GM10248 (cell line): ENCODE results near the gene S100PBP.
"Not testable (repeated sequence)": the region's sequence is repeated elsewhere in the genome, so short reads cannot be mapped to it uniquely, and the experiment has no call there.

ENCODE experiments used
- CTCF ChIA-PET: fragments of 300-600 bp; sonication (Branson Sonifier 250); formaldehyde crosslinking; extraction: SDS; loops from one replicate; lab custom pipeline; 2021; ENCODE audit warnings: antibody characterized with exemption; lab: Yijun Ruan, JAX
- POLR2A ChIA-PET: fragments of 350-650 bp; sonication (Branson Sonifier 250); formaldehyde crosslinking; extraction: SDS; loops from one replicate; lab custom pipeline; 2020; ENCODE audit warnings: antibody characterized with exemption; lab: Yijun Ruan, JAX
- DNase-seq: peaks from one replicate; pipeline ENCODE4 v3.0.0; 2012; ENCODE audit errors: extremely low spot score
- CTCF ChIP-seq: IDR thresholded peaks from 2 replicates; pipeline ENCODE4 v1.5.1; 2012; ENCODE audit warnings: mild to moderate bottlenecking, low read depth; ENCODE audit errors: extremely low read depth, missing control alignments, control extremely low read depth

S100PBP gene

GRCh38 chr1:32900956-32901822 is 83.7 kb downstream of the S100PBP start, which contains the start of gene TMEM54:
Gene TMEM54, minus strand, starts transcription at chr1:32901389. Its CDS starts 151 bp downstream, at chr1:32901238.
- TF ChIP-seq CTCF = peak; percentile 10
- DNase-seq = peak; percentile 62
- POLR2A ChIA-PET = no interaction called here
- CTCF ChIA-PET = interaction anchor here (1.0 kb wide), 1 partner anchor 122 kb away, joined by 3 read pairs; no protein-coding TSS in a partner anchor

GRCh38 chr1:32901823-32902534 is 84.5 kb downstream of the S100PBP start:
- ChIA-PET POLR2A (no interaction called here), CTCF (no interaction called here)
- no peak for DNase-seq
- TF ChIP-seq CTCF = no peak

- no peak for TF ChIP-seq CTCF
- ChIA-PET CTCF (no interaction called here), POLR2A (no interaction called here)
- no peak for DNase-seq
These were observed 85.1 kb downstream of the S100PBP start for GRCh38 chr1:32902535-32902920.

GRCh38 chr1:32903991-32904785 is 86.7 kb downstream of the S100PBP start:
- TF ChIP-seq CTCF = no peak
- POLR2A ChIA-PET = no interaction called here
- CTCF ChIA-PET = interaction anchor here (1.2 to 1.8 kb wide), 2 partner anchors 10 to 182 kb away, joined by 3 to 4 read pairs; no protein-coding TSS in a partner anchor
- DNase-seq = peak; percentile 14

GRCh38 chr1:32904797-32905196 is 87.3 kb downstream of the S100PBP start:
- ChIA-PET POLR2A (no interaction called here), CTCF (interaction anchor here (1.2 to 1.8 kb wide), 2 partner anchors 10 to 182 kb away, joined by 3 to 4 read pairs; no protein-coding TSS in a partner anchor)
- TF ChIP-seq CTCF = no peak
- no peak for DNase-seq

- CTCF ChIA-PET = interaction anchor here (1.8 kb wide), 1 partner anchor 181 kb away, joined by 4 read pairs; no protein-coding TSS in a partner anchor
- POLR2A ChIA-PET, DNase-seq: not testable (repeated sequence)
These were observed 88.1 kb downstream of the S100PBP start for GRCh38 chr1:32905588-32905987.
